Lower lobe of right lung (tissue), 2 donors: ENCODE results near the gene NCEH1. TPM values are rescaled to one million over a fixed set of nuclear protein-coding genes. Genes with fewer than 3 reads are reported as not detected.
A peak's percentile ranks its signal among the peaks of the same experiment; 100 is the strongest.

Source experiments
- ATAC-seq, 2 donors: fragments of 200-7000 bp; cut with Tn5 transposase; one replicate each; pipeline ENCODE4 v1.9.1; 2020 to 2022; ENCODE audit warnings: mild to moderate bottlenecking in 2 of 2, moderate library complexity in 2 of 2
- DNase-seq: peaks from one replicate; pipeline ENCODE4 v3.0.0-alpha.2; 2020
- H3K27ac ChIP-seq: fragments of 200-600 bp; one replicate; pipeline ENCODE4 v1.8.0; 2022
- H3K27me3 ChIP-seq: fragments of 200-600 bp; one replicate; pipeline ENCODE4 v1.8.0; 2022; ENCODE audit warnings: low read depth
- H3K36me3 ChIP-seq: fragments of 200-600 bp; one replicate; pipeline ENCODE4 v1.8.0; 2022; ENCODE audit warnings: mild to moderate bottlenecking
- H3K4me1 ChIP-seq: fragments of 200-600 bp; one replicate; pipeline ENCODE4 v1.8.0; 2022
- H3K4me3 ChIP-seq: fragments of 200-600 bp; one replicate; pipeline ENCODE4 v1.8.0; 2022; ENCODE audit warnings: mild to moderate bottlenecking
- H3K9me3 ChIP-seq: fragments of 200-600 bp; one replicate; pipeline ENCODE4 v1.8.0; 2022
- CTCF ChIP-seq: fragments of 200-600 bp; IDR thresholded peaks from one replicate; pipeline ENCODE4 v1.8.0; 2022; ENCODE audit warnings: antibody characterized with exemption, mild to moderate bottlenecking
- intact Hi-C: fragments of 100-400 bp; cut with DNase I; formaldehyde crosslinking; loops from one replicate; pipeline ENCODE4 v1.11.0; 2022
- total RNA-seq: library from RNA; stranded (reverse); fragmentation: NEBNext Ultra II Directional; extraction: Animal tissue kit (Norgen Biotek cat#: 25700); gene quantifications from one replicate; pipeline ENCODE4 v1.2.1, GENCODE V29; 2021
- donor health status: DM: no; HTN: yes; CAD: no; lungs with severe emphysema.

Gene NCEH1
- total RNA-seq, 1 donor from 2014 or later: 97.7 TPM

GRCh38 chr3:172581757-172582166 lies 129.1 kb downstream of the NCEH1 start:
- intact Hi-C loops: no loop called here
- H3K36me3 ChIP-seq: no peaks in the 10 kb centered on the region
- H3K4me1 ChIP-seq: peaks cover 56% of the 10 kb centered on the region
- H3K4me3 ChIP-seq: no peak overlapping the region
- DNase-seq (no peak), ATAC-seq (no peak)
- TF ChIP-seq CTCF: no peak
- peak overlapping the region; percentile 4 for H3K27ac ChIP-seq
- H3K9me3 ChIP-seq: no peaks in the 10 kb centered on the region
- no peaks in the 10 kb centered on the region for H3K27me3 ChIP-seq

- no peak for TF ChIP-seq CTCF
- ATAC-seq: no peak
- no peak for DNase-seq
- Histone ChIP-seq H3K27me3 (no peaks in the 10 kb centered on the region), H3K9me3 (no peaks in the 10 kb centered on the region), H3K4me3 (no peak overlapping the region), H3K4me1 (peaks cover 46% of the 10 kb centered on the region), H3K36me3 (no peaks in the 10 kb centered on the region), H3K27ac (peak overlapping the region; percentile 73)
- intact Hi-C loops: no loop called here
Observed at GRCh38 chr3:172580680-172581401, 130.0 kb downstream of the NCEH1 start.

Other genes starting within 250 kb of the NCEH1 start
- gene TNFSF10, start 187.6 kb downstream of the NCEH1 start, total RNA-seq: 168 TPM
- gene ECT2, start 39.7 kb upstream of the NCEH1 start, total RNA-seq: 14.1 TPM